ENCODE measurements around the gene CYTL1. TPM values are rescaled to one million over a fixed set of nuclear protein-coding genes. Genes with fewer than 3 reads are reported as not detected.

CYTL1 gene
- total and polyA plus RNA-seq, 9 of the 15 experiments (the other 6 are each of a cell fraction or from before 2014, with no cell fraction given), result not detected

GRCh38 chr4:5029447-5029846, 10.2 kb upstream of the CYTL1 start:
- Histone ChIP-seq H3K9me1 (ENCODE audit: control insufficient read depth, insufficient read depth, low read length) (no peaks in the 10 kb centered on the region), H3K27ac (ENCODE audit: extremely low read depth, low read depth, low read length) (no peak overlapping the region), H3K79me2 (ENCODE audit: control insufficient read depth, insufficient read depth, low read length) (no peaks in the 10 kb centered on the region), H4K20me1 (replicated peaks; ENCODE audit: control insufficient read depth, insufficient read depth, low read length) (no peaks in the 10 kb centered on the region), H3K4me2 (ENCODE audit: insufficient read depth, low read length) (no peak overlapping the region), H3K4me1 (replicated peaks in 1 of 2; ENCODE audit: control insufficient read depth in 2 of 2, insufficient read depth in 2 of 2, low read length in 2 of 2) (peaks cover 9 to 20% of the 10 kb centered on the region in 2 experiments; a peak in 4 of 5 replicates), H3K27me3 (ENCODE audit: control insufficient read depth in 2 of 2, insufficient read depth in 2 of 2, low read length in 2 of 2) (peaks cover 0 to 2% of the 10 kb centered on the region in 2 experiments; a peak in 1 of 5 replicates), H3K9me3 (replicated peaks; ENCODE audit: control insufficient read depth, insufficient read depth, low read depth, low read length) (no peaks in the 10 kb centered on the region; the same call in 1 of the 2 replicates), H3K4me3 (no peak overlapping the region), H3K9ac (ENCODE audit: insufficient read depth in 1 of 2, low read depth in 2 of 2, low read length in 2 of 2) (no peak overlapping the region), H3K36me3 (ENCODE audit: control insufficient read depth, insufficient read depth, low read length) (no peaks in the 10 kb centered on the region), H2AFZ (ENCODE audit: low read depth, low read length) (no peak overlapping the region)
- no TSS peak for BruUV-seq (replicated peaks)
- no peak for ATAC-seq
- no peak for DNase-seq (ENCODE audit: extremely low read depth in 1 of 4, low spot score in 3 of 4)
- intact Hi-C loops (cut with micrococcal nuclease), result no loop called here
- CTCF ChIA-PET (ENCODE audit: low intra/inter-chr PET ratio), result no interaction called here
- POLR2A ChIA-PET, result no interaction called here
- 62% methylated on average over 8 of the region's 8 CpGs for WGBS (ENCODE audit: insufficient coverage, low coverage, missing lambda C conversion rate)
- in situ Hi-C loops (cut with MboI), result no loop called here
- FAIRE-seq, result no peak
- TF ChIP-seq CREB3 (tag; conservative IDR thresholded peaks at IDR 0.05; ENCODE audit: low read depth) (no peak), ZNF586 (CRISPR knock-in tag; conservative IDR thresholded peaks at IDR 0.05) (no peak), TRIM25 (IDR thresholded peaks at IDR 0.05; ENCODE audit: borderline replicate concordance) (no peak), ZNF668 (CRISPR knock-in tag; IDR thresholded peaks at IDR 0.05) (no peak), ZBTB33 (CRISPR knock-in tag; IDR thresholded peaks at IDR 0.05) (no peak), TCFL5 (CRISPR knock-in tag; conservative IDR thresholded peaks at IDR 0.05) (no peak), ZBTB49 (CRISPR knock-in tag; IDR thresholded peaks at IDR 0.05; ENCODE audit: borderline replicate concordance) (no peak), SMAD3 (CRISPR knock-in tag; conservative IDR thresholded peaks at IDR 0.05) (no peak), FOXP4 (CRISPR knock-in tag; IDR thresholded peaks at IDR 0.05; ENCODE audit: borderline replicate concordance) (no peak)
